ENCODE measurements around the gene EPHA8.

DNA sequence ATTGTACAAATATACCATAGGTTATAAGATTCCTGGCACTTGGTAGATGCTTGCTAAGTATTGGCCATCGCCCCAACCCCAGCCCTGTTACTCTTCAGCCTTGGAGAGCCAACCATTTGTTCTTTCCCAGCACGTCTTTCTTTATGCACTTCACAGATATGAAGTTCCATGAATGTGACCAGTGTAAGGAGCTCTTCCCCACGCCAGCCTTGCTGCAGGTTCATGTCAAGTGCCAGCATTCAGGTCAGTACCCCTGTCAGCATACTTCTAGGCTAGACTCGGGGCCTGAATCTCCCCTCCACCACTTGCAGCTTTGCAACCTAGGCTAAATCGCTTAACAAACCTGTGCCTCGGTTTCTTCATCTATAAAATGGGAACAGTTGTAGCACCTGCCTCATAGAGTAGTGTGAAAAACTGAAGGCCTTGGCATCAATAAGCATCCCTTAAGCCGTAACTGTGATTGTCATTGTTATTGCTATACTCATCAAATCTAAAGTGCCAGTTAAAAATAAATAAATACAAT, 41.0 kb upstream of the EPHA8 start:
- TF ChIP-seq, protein P1, sequence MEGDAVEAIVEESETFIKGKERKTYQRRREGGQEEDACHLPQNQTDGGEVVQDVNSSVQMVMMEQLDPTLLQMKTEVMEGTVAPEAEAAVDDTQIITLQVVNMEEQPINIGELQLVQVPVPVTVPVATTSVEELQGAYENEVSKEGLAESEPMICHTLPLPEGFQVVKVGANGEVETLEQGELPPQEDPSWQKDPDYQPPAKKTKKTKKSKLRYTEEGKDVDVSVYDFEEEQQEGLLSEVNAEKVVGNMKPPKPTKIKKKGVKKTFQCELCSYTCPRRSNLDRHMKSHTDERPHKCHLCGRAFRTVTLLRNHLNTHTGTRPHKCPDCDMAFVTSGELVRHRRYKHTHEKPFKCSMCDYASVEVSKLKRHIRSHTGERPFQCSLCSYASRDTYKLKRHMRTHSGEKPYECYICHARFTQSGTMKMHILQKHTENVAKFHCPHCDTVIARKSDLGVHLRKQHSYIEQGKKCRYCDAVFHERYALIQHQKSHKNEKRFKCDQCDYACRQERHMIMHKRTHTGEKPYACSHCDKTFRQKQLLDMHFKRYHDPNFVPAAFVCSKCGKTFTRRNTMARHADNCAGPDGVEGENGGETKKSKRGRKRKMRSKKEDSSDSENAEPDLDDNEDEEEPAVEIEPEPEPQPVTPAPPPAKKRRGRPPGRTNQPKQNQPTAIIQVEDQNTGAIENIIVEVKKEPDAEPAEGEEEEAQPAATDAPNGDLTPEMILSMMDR (IDR thresholded peaks at IDR 0.05), result no peak
- TF ChIP-seq POLR2A (IDR thresholded peaks at IDR 0.05; ENCODE audit: low read depth), result no peak
